WTC11 (cell line): Measurements from ENCODE around the gene SH2D4B. TPM values are rescaled to one million over a fixed set of nuclear protein-coding genes. Genes with fewer than 3 reads are reported as not detected.

ENCODE experiments used
- ATAC-seq: fragments of 200-7000 bp; cut with Tn5 transposase; 2 replicates; pipeline ENCODE4 v1.10.0; 2021; ENCODE audit warnings: mild to moderate bottlenecking, moderate library complexity
- CTCF ChIA-PET: fragments of 300-600 bp; sonication (Branson Sonifier 250); formaldehyde crosslinking; loops from one replicate; lab custom pipeline; 2021; ENCODE audit warnings: antibody characterized with exemption; lab: Charles Lee
- POLR2A ChIA-PET: fragments of 350-600 bp; sonication (Branson Sonifier 250); formaldehyde crosslinking; loops from one replicate; lab custom pipeline; 2021; ENCODE audit warnings: antibody characterized with exemption; lab: Charles Lee
- DNase-seq: peaks from one replicate; pipeline ENCODE4 v3.0.0; 2021; ENCODE audit warnings: low spot score
- H3K27ac Mint-ChIP-seq: 2 replicates; pipeline ENCODE4 v1.8.0; 2021; ENCODE audit warnings: mixed read lengths
- H3K27me3 Mint-ChIP-seq: 2 replicates; pipeline ENCODE4 v1.8.0; 2021; ENCODE audit warnings: low read depth, mild to moderate bottlenecking, moderate library complexity, mixed read lengths
- H3K36me3 Mint-ChIP-seq: 2 replicates; pipeline ENCODE4 v1.8.0; 2021; ENCODE audit warnings: mixed read lengths
- H3K4me1 Mint-ChIP-seq: 2 replicates; pipeline ENCODE4 v1.8.0; 2022; ENCODE audit warnings: mixed read lengths
- H3K4me3 Mint-ChIP-seq: 2 replicates; pipeline ENCODE4 v1.8.0; 2021; ENCODE audit warnings: mild to moderate bottlenecking, moderate library complexity, mixed read lengths
- H3K9me3 Mint-ChIP-seq: 2 replicates; pipeline ENCODE4 v1.8.0; 2021; ENCODE audit warnings: mixed read lengths
- ETV6 ChIP-seq: sonication (generic); formaldehyde crosslinking; IDR thresholded peaks from 2 replicates; pipeline ENCODE4 v1.8.1; 2022; ENCODE audit warnings: mild to moderate bottlenecking, missing genetic modification reagents
- GABPB1 ChIP-seq: sonication (generic); formaldehyde crosslinking; IDR thresholded peaks from 2 replicates; pipeline ENCODE4 v1.8.1; 2023; ENCODE audit warnings: mild to moderate bottlenecking, missing genetic modification reagents
- HMGA2 ChIP-seq: fragments of 250-450 bp; sonication (Bioruptor Pico); IDR thresholded peaks from 2 replicates; pipeline ENCODE4 v1.4.0; 2021; ENCODE audit warnings: mild to moderate bottlenecking, moderate library complexity
- NR3C1 ChIP-seq: sonication (generic); formaldehyde crosslinking; conservative IDR thresholded peaks from 2 replicates; pipeline ENCODE4 v1.8.1; 2023; ENCODE audit warnings: low read depth, mild to moderate bottlenecking, missing genetic modification reagents
- OVOL2 ChIP-seq: fragments of 250-450 bp; sonication (Bioruptor Pico); IDR thresholded peaks from 2 replicates; pipeline ENCODE4 v1.9.0; 2021; ENCODE audit warnings: mild to moderate bottlenecking, borderline replicate concordance
- TEAD1 ChIP-seq: sonication (generic); formaldehyde crosslinking; IDR thresholded peaks from 2 replicates; pipeline ENCODE4 v1.8.0; 2022; ENCODE audit warnings: mild to moderate bottlenecking, missing genetic modification reagents
- ZNF121 ChIP-seq: sonication (generic); formaldehyde crosslinking; IDR thresholded peaks from 2 replicates; pipeline ENCODE4 v1.8.0; 2023; ENCODE audit warnings: missing genetic modification reagents
- total RNA-seq: library from RNA; stranded (reverse); gene quantifications from 3 replicates; pipeline ENCODE4 v1.2.3, GENCODE V29; 2021
- TF ChIP-seq, protein P1 (sequence below): sonication (generic); formaldehyde crosslinking; IDR thresholded peaks from 2 replicates; pipeline ENCODE4 v1.8.1; 2022; ENCODE audit warnings: mild to moderate bottlenecking, missing genetic modification reagents, moderate library complexity, borderline replicate concordance
- TF ChIP-seq, protein P2 (sequence below): sonication (generic); formaldehyde crosslinking; IDR thresholded peaks from 2 replicates; pipeline ENCODE4 v1.8.1; 2022; ENCODE audit warnings: mild to moderate bottlenecking, moderate library complexity, missing genetic modification reagents
- TF ChIP-seq, protein P3 (sequence below): fragments of 200-600 bp; IDR thresholded peaks from 2 replicates; pipeline ENCODE4 v1.8.0; 2022; ENCODE audit warnings: antibody characterized with exemption
- TF ChIP-seq, protein P4 (sequence below): sonication (generic); formaldehyde crosslinking; IDR thresholded peaks from 2 replicates; pipeline ENCODE4 v1.8.1; 2023; ENCODE audit warnings: mild to moderate bottlenecking, missing genetic modification reagents, moderate library complexity
- TF ChIP-seq, protein P5 (sequence below): sonication (generic); formaldehyde crosslinking; IDR thresholded peaks from 2 replicates; pipeline ENCODE4 v1.8.1; 2022; ENCODE audit warnings: low read depth, missing genetic modification reagents, borderline replicate concordance
- TF ChIP-seq, protein P6 (sequence below): sonication (generic); formaldehyde crosslinking; IDR thresholded peaks from 2 replicates; pipeline ENCODE4 v1.8.0; 2023; ENCODE audit warnings: missing genetic modification reagents

Gene SH2D4B
- total RNA-seq, 1 experiment from 2014 or later, result 0.04 TPM

DNA sequence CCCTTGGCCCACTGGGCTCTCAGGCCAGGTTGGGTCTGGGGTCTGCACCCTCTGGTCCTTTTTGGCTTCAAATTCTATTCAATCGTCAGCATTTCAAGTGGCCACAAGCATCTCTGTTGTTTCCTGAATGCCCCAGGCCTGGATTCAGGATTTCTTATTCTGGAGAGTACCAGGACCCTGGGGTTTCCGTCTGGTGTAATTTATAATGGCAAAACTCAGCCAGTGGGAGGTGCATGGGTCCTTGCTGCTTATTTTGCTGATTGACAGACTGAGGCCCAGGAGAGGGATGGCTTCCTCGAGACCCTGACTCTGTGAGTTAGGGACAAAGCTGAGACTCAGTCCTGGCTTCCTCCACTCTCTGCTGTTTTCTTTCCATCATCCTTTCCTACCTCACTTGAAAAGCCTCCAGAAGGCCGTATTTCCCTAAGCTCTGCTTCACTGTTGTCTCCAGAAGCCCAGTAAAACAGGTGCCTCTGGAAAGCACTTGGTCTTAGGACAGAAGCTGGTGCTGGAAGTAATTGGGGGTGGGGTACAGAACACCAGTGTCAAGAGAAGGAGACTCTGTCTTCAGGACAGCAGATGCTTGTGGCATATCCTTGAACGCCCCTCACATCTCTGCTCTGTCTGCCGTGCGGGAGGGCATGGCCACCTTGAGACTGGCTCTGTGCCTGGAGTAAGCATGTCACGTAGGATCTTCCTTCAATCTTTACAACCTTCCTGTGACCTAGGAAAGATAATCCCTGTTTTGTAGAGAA lies 39.4 kb upstream of the SH2D4B start (continued):
- TF ChIP-seq, protein P1, sequence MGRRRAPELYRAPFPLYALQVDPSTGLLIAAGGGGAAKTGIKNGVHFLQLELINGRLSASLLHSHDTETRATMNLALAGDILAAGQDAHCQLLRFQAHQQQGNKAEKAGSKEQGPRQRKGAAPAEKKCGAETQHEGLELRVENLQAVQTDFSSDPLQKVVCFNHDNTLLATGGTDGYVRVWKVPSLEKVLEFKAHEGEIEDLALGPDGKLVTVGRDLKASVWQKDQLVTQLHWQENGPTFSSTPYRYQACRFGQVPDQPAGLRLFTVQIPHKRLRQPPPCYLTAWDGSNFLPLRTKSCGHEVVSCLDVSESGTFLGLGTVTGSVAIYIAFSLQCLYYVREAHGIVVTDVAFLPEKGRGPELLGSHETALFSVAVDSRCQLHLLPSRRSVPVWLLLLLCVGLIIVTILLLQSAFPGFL (CRISPR knock-in tag), result no peak
- TF ChIP-seq NR3C1 (CRISPR knock-in tag) (no peak), TEAD1 (CRISPR knock-in tag) (no peak), ETV6 (CRISPR knock-in tag) (no peak), OVOL2 (CRISPR knock-in tag) (no peak), HMGA2 (CRISPR knock-in tag) (no peak)
- TF ChIP-seq, protein P2, sequence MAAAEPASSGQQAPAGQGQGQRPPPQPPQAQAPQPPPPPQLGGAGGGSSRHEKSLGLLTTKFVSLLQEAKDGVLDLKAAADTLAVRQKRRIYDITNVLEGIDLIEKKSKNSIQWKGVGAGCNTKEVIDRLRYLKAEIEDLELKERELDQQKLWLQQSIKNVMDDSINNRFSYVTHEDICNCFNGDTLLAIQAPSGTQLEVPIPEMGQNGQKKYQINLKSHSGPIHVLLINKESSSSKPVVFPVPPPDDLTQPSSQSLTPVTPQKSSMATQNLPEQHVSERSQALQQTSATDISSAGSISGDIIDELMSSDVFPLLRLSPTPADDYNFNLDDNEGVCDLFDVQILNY (CRISPR knock-in tag), result no peak

DNA sequence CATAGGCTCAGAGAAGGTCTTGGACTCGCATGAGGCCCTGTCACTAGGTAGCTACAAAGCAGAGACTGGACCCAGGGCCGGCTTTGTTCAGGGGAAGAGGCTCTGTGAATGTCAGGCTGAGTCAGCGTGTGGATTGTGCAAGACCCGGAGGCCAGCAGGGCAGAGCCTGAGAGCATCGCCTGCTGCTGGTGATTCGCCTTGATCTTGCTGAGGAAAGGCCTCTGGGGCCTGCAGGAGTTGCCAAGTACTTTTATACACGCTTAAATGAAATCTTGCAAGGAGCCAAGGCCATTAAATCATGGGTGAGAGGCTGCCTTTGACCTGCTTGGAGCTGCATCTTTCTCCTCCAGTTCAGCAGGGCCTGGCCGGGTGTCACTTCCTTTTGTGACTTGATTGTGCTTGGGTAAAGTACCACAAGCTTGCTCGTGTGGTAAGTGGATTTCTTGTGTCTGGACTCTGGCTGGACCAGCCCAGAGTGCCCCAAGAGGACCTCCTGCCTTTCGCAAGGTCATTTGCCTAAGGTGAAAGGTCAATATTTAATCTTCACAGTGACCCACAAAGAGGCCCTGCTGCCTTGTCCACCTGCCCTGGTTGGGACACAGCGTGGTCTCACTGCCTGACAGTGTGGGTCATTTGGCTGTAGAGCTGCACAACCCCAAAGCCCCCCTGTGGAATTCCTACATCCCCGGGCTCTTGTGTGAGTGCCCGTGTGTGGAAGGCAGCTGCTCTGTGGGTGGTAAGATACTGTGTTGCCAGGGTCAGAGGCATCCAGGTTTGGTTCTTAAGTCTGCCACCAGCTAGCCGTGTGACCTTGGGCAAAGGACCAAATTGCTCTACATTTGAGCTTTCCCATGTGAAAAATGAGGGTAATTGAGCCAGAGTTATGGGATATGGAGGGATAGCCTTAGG lies 38.6 kb upstream of the SH2D4B start:
- H3K27me3 Mint-ChIP-seq, result no peaks in the 10 kb centered on the region
- ChIA-PET CTCF (interaction anchor here (0.9 to 20.7 kb wide), 3 partner anchors 12 to 45 kb away, joined by 4 to 802 read pairs (median 6); partner anchors contain the start of gene TSPAN14), POLR2A (interaction anchor here (0.5 to 1.1 kb wide), 2 partner anchors 12 to 38 kb away, joined by 3 to 5 read pairs; no protein-coding TSS in a partner anchor)
- DNase-seq (no peak), ATAC-seq (peak; percentile 46; the same call in 1 of the 2 replicates)
- H3K27ac Mint-ChIP-seq, result peak overlapping the region; percentile 23; the same call in 1 of the 2 replicates
- H3K4me1 Mint-ChIP-seq, result peaks cover 64% of the 10 kb centered on the region
- no peak overlapping the region for H3K4me3 Mint-ChIP-seq
- no peaks in the 10 kb centered on the region for H3K9me3 Mint-ChIP-seq
- H3K36me3 Mint-ChIP-seq, result peaks cover 7% of the 10 kb centered on the region; the same call in 1 of the 2 replicates
- TF ChIP-seq TEAD1 (CRISPR knock-in tag) (no peak), GABPB1 (CRISPR knock-in tag) (peak; percentile 27; the same call in 1 of the 2 replicates)
- TF ChIP-seq, all 79 proteins: peak for 1

DNA sequence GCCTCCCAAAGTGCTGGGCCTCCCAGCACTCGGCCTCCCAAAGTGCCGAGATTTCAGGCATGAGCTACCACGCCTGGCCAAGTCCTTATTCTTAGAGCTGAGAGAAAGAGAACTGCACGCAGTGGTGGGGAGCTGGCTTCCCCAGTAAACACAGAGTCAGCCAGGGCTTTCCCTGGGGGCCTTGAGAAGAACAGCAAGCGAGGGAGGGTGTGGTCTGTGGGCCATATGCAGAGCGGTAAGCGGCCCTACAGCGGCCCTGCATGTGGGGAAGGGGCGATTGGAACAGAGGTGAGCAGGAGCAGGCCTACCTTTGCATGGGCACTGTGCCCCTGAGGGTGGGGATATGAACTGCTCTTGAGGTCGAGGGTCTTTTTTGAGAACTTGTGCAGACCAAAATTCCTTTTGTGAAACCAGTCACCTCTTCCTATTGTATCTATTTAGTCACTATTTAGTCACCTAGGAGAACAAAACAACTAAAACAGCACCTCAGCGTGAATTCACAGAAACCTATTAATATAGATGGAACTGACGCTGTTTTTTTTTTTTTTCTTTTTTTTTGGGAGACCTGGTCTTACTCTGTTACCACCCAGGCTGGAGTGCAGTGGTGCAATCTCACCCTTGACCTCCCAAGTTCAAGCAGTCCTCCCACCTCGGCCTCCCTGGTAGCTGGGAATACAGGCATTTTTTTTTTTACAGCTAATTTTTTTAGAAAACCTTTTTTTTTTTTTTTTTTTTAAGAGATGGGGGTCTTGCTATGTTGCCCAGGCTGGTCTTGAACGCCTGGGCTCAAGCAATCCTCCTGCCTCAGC lies 36.9 kb upstream of the SH2D4B start:
- Mint-ChIP-seq H3K27me3 (no peaks in the 10 kb centered on the region), H3K4me1 (peaks cover 73% of the 10 kb centered on the region), H3K27ac (peak overlapping the region; percentile 62; the same call in 1 of the 2 replicates), H3K9me3 (no peaks in the 10 kb centered on the region), H3K4me3 (no peak overlapping the region), H3K36me3 (peaks cover 7% of the 10 kb centered on the region; the same call in 1 of the 2 replicates)
- POLR2A ChIA-PET, result no interaction called here
- CTCF ChIA-PET, result interaction anchor here (0.5 to 20.7 kb wide), 7 partner anchors 15 to 162 kb away, joined by 3 to 802 read pairs (median 4); partner anchors contain the start of gene TSPAN14
- ATAC-seq (peak; percentile 45), DNase-seq (no peak)
- TF ChIP-seq, protein P3, sequence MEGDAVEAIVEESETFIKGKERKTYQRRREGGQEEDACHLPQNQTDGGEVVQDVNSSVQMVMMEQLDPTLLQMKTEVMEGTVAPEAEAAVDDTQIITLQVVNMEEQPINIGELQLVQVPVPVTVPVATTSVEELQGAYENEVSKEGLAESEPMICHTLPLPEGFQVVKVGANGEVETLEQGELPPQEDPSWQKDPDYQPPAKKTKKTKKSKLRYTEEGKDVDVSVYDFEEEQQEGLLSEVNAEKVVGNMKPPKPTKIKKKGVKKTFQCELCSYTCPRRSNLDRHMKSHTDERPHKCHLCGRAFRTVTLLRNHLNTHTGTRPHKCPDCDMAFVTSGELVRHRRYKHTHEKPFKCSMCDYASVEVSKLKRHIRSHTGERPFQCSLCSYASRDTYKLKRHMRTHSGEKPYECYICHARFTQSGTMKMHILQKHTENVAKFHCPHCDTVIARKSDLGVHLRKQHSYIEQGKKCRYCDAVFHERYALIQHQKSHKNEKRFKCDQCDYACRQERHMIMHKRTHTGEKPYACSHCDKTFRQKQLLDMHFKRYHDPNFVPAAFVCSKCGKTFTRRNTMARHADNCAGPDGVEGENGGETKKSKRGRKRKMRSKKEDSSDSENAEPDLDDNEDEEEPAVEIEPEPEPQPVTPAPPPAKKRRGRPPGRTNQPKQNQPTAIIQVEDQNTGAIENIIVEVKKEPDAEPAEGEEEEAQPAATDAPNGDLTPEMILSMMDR, result no peak
- TF ChIP-seq ZNF121, result 0 out of 2 replicates have a peak, but pooled peaks have one; percentile 43

DNA sequence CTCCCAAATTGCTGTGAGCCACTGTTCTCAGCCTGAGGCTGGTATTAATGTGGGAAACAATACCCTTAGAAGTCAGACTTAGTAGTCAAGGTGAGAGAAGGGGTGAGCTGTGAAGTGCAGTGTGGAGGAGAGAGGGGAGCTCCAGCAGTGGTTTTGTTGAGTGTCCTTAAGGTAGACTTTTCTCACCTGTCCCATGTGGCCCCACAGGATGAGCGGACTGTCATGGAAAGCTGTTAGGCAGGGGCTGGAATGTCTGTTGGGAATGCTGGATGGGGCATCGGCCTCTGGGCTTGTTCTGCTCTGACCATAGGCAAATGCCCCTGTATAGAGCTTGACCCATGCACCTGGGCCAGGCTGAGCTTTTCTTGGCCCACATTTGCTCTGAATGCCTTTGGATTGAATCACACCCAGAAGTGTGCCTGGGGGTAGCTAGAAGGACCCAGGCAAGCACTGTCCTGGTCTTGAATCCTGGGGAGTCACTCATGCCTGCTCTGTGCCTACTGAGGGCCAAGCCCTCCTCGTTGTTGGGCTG lies 36.3 kb upstream of the SH2D4B start:
- H3K27me3 Mint-ChIP-seq, result no peaks in the 10 kb centered on the region
- CTCF ChIA-PET, result interaction anchor here (1.3 to 20.7 kb wide), 2 partner anchors 48 to 161 kb away, joined by 3 to 802 read pairs; partner anchors contain the start of gene TSPAN14
- POLR2A ChIA-PET, result interaction anchor here (0.6 kb wide), 1 partner anchor 52 kb away, joined by 3 read pairs; no protein-coding TSS in a partner anchor
- no peak overlapping the region; the same call in 1 of the 2 replicates for H3K27ac Mint-ChIP-seq
- H3K4me3 Mint-ChIP-seq, result no peak overlapping the region
- H3K4me1 Mint-ChIP-seq, result peaks cover 75% of the 10 kb centered on the region
- DNase-seq (no peak), ATAC-seq (no peak)
- TF ChIP-seq, protein P4, sequence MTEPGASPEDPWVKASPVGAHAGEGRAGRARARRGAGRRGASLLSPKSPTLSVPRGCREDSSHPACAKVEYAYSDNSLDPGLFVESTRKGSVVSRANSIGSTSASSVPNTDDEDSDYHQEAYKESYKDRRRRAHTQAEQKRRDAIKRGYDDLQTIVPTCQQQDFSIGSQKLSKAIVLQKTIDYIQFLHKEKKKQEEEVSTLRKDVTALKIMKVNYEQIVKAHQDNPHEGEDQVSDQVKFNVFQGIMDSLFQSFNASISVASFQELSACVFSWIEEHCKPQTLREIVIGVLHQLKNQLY (CRISPR knock-in tag), result no peak
- TF ChIP-seq, protein P5, sequence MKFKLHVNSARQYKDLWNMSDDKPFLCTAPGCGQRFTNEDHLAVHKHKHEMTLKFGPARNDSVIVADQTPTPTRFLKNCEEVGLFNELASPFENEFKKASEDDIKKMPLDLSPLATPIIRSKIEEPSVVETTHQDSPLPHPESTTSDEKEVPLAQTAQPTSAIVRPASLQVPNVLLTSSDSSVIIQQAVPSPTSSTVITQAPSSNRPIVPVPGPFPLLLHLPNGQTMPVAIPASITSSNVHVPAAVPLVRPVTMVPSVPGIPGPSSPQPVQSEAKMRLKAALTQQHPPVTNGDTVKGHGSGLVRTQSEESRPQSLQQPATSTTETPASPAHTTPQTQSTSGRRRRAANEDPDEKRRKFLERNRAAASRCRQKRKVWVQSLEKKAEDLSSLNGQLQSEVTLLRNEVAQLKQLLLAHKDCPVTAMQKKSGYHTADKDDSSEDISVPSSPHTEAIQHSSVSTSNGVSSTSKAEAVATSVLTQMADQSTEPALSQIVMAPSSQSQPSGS (CRISPR knock-in tag), result no peak
- TF ChIP-seq, protein P6, sequence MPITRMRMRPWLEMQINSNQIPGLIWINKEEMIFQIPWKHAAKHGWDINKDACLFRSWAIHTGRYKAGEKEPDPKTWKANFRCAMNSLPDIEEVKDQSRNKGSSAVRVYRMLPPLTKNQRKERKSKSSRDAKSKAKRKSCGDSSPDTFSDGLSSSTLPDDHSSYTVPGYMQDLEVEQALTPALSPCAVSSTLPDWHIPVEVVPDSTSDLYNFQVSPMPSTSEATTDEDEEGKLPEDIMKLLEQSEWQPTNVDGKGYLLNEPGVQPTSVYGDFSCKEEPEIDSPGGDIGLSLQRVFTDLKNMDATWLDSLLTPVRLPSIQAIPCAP (CRISPR knock-in tag), result no peak
- H3K9me3 Mint-ChIP-seq, result no peaks in the 10 kb centered on the region
- H3K36me3 Mint-ChIP-seq, result peaks cover 4% of the 10 kb centered on the region; the same call in 1 of the 2 replicates
